ENCODE results near the gene SLIT3. TPM values are rescaled to one million over a fixed set of nuclear protein-coding genes. Genes with fewer than 3 reads are reported as not detected.

Gene SLIT3
- total RNA-seq, 4 donors from 2014 or later = 28.4 to 77.2 (median 63.8) TPM

DNA sequence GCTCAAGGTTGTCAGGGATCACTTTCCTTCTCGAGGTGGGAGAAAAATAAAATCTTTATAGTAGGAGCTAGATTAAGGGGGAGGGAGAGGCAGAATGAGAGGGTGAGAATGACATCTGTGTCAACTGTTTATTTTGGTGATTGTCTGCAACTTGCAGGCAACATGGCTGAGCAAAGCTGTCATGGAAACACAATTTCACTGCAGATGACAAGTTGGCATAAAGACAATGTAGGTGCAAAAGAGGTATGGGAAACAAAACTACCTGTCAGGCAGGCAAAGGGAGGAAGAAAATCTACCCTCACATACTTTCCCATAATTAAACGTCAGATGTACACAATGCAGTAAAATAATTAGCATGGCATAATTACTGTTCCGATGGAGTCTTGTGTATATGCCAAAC is 167.4 kb downstream of the SLIT3 start:
- intact Hi-C loops (cut with DNase I) = no loop called here
- H3K9me3 ChIP-seq = no peaks in the 10 kb centered on the region
- WGBS, 2 donors = 82 to 83% methylated on average over 3 of the region's 3 CpGs
- no peak for TF ChIP-seq POLR2A (IDR thresholded peaks at IDR 0.05)
- TF ChIP-seq, protein P1, sequence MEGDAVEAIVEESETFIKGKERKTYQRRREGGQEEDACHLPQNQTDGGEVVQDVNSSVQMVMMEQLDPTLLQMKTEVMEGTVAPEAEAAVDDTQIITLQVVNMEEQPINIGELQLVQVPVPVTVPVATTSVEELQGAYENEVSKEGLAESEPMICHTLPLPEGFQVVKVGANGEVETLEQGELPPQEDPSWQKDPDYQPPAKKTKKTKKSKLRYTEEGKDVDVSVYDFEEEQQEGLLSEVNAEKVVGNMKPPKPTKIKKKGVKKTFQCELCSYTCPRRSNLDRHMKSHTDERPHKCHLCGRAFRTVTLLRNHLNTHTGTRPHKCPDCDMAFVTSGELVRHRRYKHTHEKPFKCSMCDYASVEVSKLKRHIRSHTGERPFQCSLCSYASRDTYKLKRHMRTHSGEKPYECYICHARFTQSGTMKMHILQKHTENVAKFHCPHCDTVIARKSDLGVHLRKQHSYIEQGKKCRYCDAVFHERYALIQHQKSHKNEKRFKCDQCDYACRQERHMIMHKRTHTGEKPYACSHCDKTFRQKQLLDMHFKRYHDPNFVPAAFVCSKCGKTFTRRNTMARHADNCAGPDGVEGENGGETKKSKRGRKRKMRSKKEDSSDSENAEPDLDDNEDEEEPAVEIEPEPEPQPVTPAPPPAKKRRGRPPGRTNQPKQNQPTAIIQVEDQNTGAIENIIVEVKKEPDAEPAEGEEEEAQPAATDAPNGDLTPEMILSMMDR (IDR thresholded peaks at IDR 0.05) = no peak
- DNase-seq = no peak
- no peak overlapping the region for H3K27ac ChIP-seq
- no peak overlapping the region for H3K4me3 ChIP-seq (replicated peaks in 1 of 3)
- H3K27me3 ChIP-seq = no peaks in the 10 kb centered on the region
- H3K4me1 ChIP-seq = peaks cover 12 to 13% of the 10 kb centered on the region in 2 donors
- no peaks in the 10 kb centered on the region for H3K36me3 ChIP-seq

DNA sequence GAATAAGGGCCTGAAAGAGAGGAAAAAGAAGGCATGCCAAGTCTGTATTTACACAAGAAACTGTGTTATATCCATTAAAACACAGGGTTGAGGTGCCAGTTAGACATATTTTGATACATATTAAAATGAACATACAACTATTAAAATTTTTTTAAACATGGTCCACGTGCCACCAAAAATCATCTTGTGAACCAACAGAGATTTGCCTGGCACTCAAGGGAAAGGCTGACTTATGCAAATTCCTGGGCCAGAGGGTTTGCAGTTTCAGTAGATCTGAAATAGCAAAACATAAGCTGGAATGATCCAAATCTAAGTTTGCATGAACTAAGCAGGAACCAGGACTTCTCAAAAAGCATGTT is 168.7 kb downstream of the SLIT3 start:
- DNase-seq = no peak
- TF ChIP-seq POLR2A (IDR thresholded peaks at IDR 0.05) = no peak
- TF ChIP-seq, protein P1 (IDR thresholded peaks at IDR 0.05) = no peak
- H3K9me3 ChIP-seq = no peaks in the 10 kb centered on the region
- 33 to 67% methylated on average over 1 of the region's 1 CpG for WGBS, 2 donors
- intact Hi-C loops (cut with DNase I) = no loop called here
- H3K27me3 ChIP-seq = no peaks in the 10 kb centered on the region
- H3K4me1 ChIP-seq = peaks cover 12 to 13% of the 10 kb centered on the region in 2 donors
- H3K4me3 ChIP-seq (replicated peaks in 1 of 3) = no peak overlapping the region
- H3K27ac ChIP-seq = peak overlapping the region in 2 of 3 donors; percentile 29 to 58
- H3K36me3 ChIP-seq = no peaks in the 10 kb centered on the region

DNA sequence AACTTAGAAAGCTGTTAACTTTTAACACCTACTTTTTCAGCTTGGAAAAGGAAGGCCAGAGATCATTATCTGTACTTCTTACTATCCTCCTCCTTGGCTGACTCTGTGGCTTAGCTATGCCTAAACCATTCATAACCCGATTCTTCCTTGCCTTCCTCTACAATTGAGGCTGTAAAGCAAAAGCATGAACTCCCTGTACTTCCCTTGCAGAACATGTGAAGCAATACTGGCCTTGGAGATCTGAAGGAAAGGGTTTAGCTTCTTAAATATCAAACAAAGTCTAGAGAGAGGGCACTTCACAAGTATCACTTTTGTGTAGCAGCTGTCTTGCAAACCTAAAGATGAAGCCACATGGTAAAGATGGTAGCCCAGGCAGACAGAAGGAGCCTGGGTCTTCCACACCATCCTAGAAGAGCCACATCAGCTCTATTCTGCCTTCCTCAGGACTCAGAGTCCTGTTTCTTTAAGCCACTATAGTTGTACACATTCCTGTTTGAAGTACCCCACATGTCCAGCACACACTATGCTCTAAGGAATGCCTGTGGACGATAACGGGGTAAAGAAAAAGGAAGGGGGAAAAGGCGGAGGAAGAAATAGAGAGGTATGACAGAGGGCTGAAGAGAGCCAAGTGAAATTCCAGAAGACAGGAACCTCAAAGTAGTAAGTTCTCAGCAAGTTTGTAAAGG is 169.2 kb downstream of the SLIT3 start:
- TF ChIP-seq POLR2A (IDR thresholded peaks at IDR 0.05) = no peak
- TF ChIP-seq, protein P1 (IDR thresholded peaks at IDR 0.05) = no peak
- H3K4me1 ChIP-seq = peaks cover 12 to 13% of the 10 kb centered on the region in 2 donors
- 35 to 44% methylated on average over 4 of the region's 4 CpGs for WGBS, 2 donors
- no peaks in the 10 kb centered on the region for H3K27me3 ChIP-seq
- no peak overlapping the region for H3K4me3 ChIP-seq (replicated peaks in 1 of 3)
- intact Hi-C loops (cut with DNase I) = no loop called here
- peak overlapping the region; percentile 23 to 58 (median 29) for H3K27ac ChIP-seq
- no peaks in the 10 kb centered on the region for H3K36me3 ChIP-seq
- no peaks in the 10 kb centered on the region for H3K9me3 ChIP-seq
- DNase-seq = no peak

DNA sequence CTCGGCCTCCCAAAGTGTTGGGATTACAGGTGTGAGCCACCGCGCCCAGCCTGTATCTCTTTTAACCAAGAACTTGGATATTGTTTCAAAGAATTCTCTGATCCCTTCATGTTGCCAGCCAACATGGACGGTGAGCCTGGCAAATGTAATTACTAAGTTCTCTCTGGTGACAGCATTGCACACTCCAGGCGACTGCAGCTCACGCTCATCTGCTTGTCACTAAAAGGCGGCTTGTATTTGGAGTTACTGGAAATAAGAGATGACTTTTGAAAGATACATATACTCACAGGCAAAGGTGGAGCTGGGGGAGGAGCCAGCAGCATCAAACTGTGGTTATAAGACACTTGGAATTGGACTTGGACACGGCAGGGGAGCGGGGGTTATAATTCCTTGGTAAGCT is 172.3 kb downstream of the SLIT3 start:
- intact Hi-C loops (cut with DNase I) = no loop called here
- WGBS, 2 donors = 97% methylated on average over 9 of the region's 9 CpGs
- no peak for TF ChIP-seq POLR2A (IDR thresholded peaks at IDR 0.05)
- TF ChIP-seq, protein P1 (IDR thresholded peaks at IDR 0.05) = no peak
- no peaks in the 10 kb centered on the region for H3K36me3 ChIP-seq
- H3K4me1 ChIP-seq = peaks cover 13 to 18% of the 10 kb centered on the region in 2 donors
- no peak overlapping the region for H3K27ac ChIP-seq
- H3K4me3 ChIP-seq (replicated peaks in 1 of 3) = no peak overlapping the region
- H3K9me3 ChIP-seq = no peaks in the 10 kb centered on the region
- DNase-seq = no peak
- H3K27me3 ChIP-seq = no peaks in the 10 kb centered on the region

DNA sequence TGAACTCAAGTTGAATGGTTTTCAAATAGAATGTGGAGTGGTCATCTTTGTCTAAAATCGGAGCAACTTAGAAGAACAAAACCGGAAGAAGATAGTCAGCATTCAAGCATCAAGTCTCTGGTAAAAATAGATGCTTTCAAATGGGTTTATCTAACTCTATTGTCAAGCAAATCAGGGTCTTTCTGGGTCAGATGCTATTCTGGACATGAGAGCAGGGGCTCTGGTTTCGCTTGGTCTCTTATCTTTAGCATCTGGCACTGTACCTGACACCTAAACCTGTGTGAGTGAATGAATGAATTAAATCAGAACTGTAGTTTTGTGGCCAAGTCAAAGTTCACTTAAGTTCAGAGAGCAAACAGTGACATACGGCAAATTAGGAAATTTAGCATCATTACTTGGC is 173.5 kb downstream of the SLIT3 start:
- TF ChIP-seq POLR2A (IDR thresholded peaks at IDR 0.05) = no peak
- TF ChIP-seq, protein P1 (IDR thresholded peaks at IDR 0.05) = no peak
- H3K27ac ChIP-seq = no peak overlapping the region
- H3K4me3 ChIP-seq (replicated peaks in 1 of 3) = no peak overlapping the region
- WGBS, 2 donors = 79 to 86% methylated on average over 4 of the region's 4 CpGs
- no peaks in the 10 kb centered on the region for H3K27me3 ChIP-seq
- H3K9me3 ChIP-seq = no peaks in the 10 kb centered on the region
- peaks cover 12 to 15% of the 10 kb centered on the region in 2 donors for H3K4me1 ChIP-seq
- intact Hi-C loops (cut with DNase I) = no loop called here
- no peak for DNase-seq
- H3K36me3 ChIP-seq = no peaks in the 10 kb centered on the region
